PFSK-1 (cell line): ENCODE results near the gene FCAMR.

Experiments used
- FOXP2 ChIP-seq: optimal IDR thresholded peaks from 2 replicates; pipeline ENCODE3; 2011; ENCODE audit warnings: borderline replicate concordance, control low read depth, inconsistent platforms; ENCODE audit not compliant: insufficient read depth; ENCODE audit errors: extremely low read length, extremely low read depth
- POLR2AphosphoS5 ChIP-seq: IDR thresholded peaks from 2 replicates; pipeline ENCODE4 v1.6.1; 2012; ENCODE audit warnings: low read depth, mild to moderate bottlenecking, control low read depth, low read length, moderate library complexity
- SIN3A ChIP-seq: IDR thresholded peaks from 2 replicates; pipeline ENCODE4 v1.6.1; 2012; ENCODE audit warnings: mild to moderate bottlenecking, low read length, moderate library complexity, borderline replicate concordance; ENCODE audit not compliant: insufficient read depth
- TAF1 ChIP-seq: IDR thresholded peaks from 2 replicates; pipeline ENCODE4 v1.6.1; 2012; ENCODE audit warnings: low read length, control low read depth, borderline replicate concordance; ENCODE audit not compliant: insufficient read depth
- TF ChIP-seq, protein P1 (sequence below), 2 experiments: IDR thresholded peaks; 2 replicates each; pipeline versions ENCODE4 v1.6.1 to v1.8.0; 2011 to 2012; ENCODE audit warnings: low read depth in 2 of 2, low read length in 2 of 2, control low read depth in 1 of 2, inconsistent platforms in 1 of 2, mild to moderate bottlenecking in 1 of 2, moderate library complexity in 1 of 2; ENCODE audit not compliant: insufficient read depth in 1 of 2

The FCAMR gene

DNA sequence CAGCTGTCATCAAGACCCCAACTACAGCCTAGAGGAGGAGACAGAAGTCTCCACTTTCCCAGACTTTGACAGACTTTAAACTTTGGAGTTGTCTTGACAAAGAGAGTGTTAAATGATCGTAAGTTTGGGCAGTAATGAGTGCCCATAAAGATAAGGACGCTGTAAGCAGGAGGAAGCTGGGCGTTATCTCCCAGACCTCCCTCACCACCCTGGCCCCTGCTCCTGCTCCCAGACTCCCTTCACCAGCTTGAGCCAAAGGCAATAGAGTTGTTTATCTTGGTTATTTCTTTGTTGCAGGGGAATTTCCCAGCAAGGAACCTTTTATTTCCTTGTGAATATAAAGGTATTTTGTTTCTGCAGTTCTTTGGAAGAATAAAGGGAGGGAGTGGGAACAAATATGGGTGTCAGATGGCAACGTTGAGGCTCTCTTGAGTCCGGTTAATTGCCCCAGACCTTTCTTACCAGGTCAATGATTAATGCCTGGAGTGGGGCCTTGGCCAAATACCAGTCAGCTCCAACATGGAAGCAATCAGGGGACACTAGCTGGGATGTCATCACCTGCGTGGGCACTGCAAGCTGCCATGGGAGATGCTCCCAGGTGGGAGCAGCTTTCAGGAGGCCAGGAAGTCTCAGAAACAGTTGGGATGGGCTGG, 28.4 kb downstream of the FCAMR start:
- TF ChIP-seq TAF1 (no peak), POLR2AphosphoS5 (no peak), SIN3A (no peak), FOXP2 (no peak)
- TF ChIP-seq, protein P1, sequence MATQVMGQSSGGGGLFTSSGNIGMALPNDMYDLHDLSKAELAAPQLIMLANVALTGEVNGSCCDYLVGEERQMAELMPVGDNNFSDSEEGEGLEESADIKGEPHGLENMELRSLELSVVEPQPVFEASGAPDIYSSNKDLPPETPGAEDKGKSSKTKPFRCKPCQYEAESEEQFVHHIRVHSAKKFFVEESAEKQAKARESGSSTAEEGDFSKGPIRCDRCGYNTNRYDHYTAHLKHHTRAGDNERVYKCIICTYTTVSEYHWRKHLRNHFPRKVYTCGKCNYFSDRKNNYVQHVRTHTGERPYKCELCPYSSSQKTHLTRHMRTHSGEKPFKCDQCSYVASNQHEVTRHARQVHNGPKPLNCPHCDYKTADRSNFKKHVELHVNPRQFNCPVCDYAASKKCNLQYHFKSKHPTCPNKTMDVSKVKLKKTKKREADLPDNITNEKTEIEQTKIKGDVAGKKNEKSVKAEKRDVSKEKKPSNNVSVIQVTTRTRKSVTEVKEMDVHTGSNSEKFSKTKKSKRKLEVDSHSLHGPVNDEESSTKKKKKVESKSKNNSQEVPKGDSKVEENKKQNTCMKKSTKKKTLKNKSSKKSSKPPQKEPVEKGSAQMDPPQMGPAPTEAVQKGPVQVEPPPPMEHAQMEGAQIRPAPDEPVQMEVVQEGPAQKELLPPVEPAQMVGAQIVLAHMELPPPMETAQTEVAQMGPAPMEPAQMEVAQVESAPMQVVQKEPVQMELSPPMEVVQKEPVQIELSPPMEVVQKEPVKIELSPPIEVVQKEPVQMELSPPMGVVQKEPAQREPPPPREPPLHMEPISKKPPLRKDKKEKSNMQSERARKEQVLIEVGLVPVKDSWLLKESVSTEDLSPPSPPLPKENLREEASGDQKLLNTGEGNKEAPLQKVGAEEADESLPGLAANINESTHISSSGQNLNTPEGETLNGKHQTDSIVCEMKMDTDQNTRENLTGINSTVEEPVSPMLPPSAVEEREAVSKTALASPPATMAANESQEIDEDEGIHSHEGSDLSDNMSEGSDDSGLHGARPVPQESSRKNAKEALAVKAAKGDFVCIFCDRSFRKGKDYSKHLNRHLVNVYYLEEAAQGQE (IDR thresholded peaks at IDR 0.05; ENCODE audit: insufficient read depth in 1 of 2, low read depth in 2 of 2, low read length in 2 of 2) = no peak

DNA sequence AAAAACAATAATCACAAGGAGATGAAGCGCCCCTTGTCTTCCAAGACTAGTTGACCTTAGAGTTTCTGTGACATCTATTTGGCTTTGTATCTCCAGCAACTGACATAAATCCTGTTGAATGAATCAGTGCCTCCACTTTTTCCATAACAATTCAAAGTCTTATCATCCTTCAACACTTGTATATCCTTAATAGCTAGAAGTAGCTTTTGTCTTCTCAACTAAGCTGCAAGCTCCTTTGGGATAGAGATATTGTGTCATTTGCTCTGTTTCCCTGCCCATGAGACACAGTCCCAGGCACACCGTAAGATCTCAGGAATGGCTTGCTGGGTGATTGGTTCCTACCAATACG, 29.7 kb downstream of the FCAMR start:
- TF ChIP-seq, protein P1 (IDR thresholded peaks at IDR 0.05; ENCODE audit: insufficient read depth in 1 of 2, low read depth in 2 of 2, low read length in 2 of 2) = no peak
- TF ChIP-seq TAF1 (no peak), POLR2AphosphoS5 (no peak), FOXP2 (no peak), SIN3A (no peak)

DNA sequence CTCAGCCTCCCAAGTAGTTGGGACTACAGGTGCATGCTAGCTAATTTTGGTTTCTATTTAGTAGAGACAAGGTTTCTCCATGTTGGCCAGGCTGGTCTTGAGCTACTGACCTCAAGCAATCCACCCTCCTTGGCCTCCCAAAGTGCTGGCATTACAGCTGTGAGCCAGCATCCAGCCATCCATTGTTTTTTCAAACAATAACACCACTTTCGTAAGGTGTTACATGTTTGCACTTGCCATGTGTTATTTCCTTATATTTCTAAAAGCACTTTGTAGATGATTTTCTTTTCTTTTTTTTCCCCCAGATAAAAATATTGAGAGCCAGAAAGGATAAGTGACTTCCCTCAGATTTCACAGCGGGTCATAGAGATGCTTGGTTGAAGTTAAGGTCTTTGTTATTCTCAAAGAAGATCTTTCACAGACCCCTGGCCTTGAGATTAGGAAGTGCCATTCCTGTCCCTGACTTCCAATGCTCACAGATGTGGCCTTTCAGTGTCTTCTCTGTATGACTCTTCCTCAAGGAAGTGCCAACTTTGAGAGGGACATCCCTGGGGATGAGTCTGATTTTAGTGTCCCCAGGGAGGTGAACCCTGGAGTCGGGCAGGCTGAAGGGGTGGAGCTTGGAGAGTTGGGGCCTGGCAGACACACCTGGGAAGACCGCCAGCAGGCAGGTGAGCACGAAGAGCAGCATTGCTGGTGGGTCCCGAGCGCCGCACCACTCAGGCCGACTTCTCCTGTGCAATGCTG, 30.2 kb downstream of the FCAMR start:
- TF ChIP-seq, protein P1 (IDR thresholded peaks at IDR 0.05; ENCODE audit: insufficient read depth in 1 of 2, low read depth in 2 of 2, low read length in 2 of 2) = no peak
- TF ChIP-seq TAF1 = no peak

DNA sequence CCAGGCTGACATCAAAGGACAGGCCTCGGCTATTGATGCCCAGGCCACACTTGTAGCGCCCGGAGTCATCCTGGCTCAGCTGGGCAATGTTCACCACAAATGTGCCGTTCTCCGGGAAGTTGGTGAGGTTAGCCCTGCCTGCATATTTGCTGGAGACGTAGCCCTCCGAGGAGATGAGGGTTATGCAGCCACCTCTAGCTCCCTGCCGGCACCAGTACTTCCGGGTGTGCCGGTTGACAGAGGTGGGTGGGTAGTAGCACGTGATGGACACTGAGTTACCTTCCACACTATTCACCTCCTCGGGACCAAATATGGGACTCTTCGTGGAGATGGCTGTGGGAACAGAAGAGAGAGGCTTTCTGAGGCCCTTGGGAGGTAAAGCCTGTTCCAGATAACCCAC, 31.1 kb downstream of the FCAMR start:
- TF ChIP-seq POLR2AphosphoS5 = no peak
- TF ChIP-seq, protein P1 (IDR thresholded peaks at IDR 0.05; ENCODE audit: insufficient read depth in 1 of 2, low read depth in 2 of 2, low read length in 2 of 2) = no peak
- no peak for TF ChIP-seq TAF1
- no peak for TF ChIP-seq SIN3A
- TF ChIP-seq FOXP2 = no peak

DNA sequence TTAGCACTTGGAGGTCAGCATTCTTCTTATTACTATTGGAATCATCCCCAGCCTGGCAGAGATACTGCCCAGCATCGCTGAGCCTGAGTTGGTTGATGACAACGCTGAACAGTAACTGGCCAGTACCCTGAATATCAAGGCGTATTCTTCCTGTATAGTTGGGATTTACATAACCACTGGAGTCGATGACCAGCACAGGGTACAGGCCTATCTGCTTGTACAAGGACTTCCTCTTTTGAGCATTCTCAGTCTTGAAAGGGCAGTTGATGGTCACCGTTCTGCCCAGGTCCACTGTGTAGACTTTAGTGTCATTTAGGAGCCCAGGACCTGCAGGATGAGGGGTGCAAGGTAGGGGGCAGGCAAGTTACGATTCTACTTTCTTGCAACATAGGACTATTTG, 32.8 kb downstream of the FCAMR start:
- TF ChIP-seq TAF1 (no peak), SIN3A (no peak), FOXP2 (no peak), POLR2AphosphoS5 (no peak)
- TF ChIP-seq, protein P1 (IDR thresholded peaks at IDR 0.05; ENCODE audit: insufficient read depth in 1 of 2, low read depth in 2 of 2, low read length in 2 of 2) = no peak
